Measurements from ENCODE around the gene PRAMEF18. TPM values are rescaled to one million over a fixed set of nuclear protein-coding genes. Genes with fewer than 3 reads are reported as not detected.
"Not testable (repeated sequence)": the region's sequence is repeated elsewhere in the genome, so short reads cannot be mapped to it uniquely, and the experiment has no call there.

PRAMEF18 gene
- total RNA-seq, result not detected
- not detected for total RNA-seq (2013)

GRCh38 chr1:13225675-13226204 lies at the start of gene PRAMEF18:
PRAMEF18 (minus strand) TSS chr1:13226154; CDS start chr1:13226106, 48 bp downstream.
- H3K36me3 Mint-ChIP-seq; H3K9me3 Mint-ChIP-seq; H3K4me3 ChIP-seq (ENCODE audit: low read length); H3K4me1 ChIP-seq (ENCODE audit: control insufficient read depth, insufficient read depth, low read length); H3K36me3 ChIP-seq (ENCODE audit: control insufficient read depth, insufficient read depth, low read length); H3K27me3 ChIP-seq (ENCODE audit: control insufficient read depth, insufficient read depth, low read length); H3K27ac Mint-ChIP-seq; H3K27ac ChIP-seq (ENCODE audit: low read length); H3K9me3 ChIP-seq (ENCODE audit: control insufficient read depth, insufficient read depth, low read length); H3K27me3 Mint-ChIP-seq (ENCODE audit: low read depth in 2 of 2); H3K4me3 Mint-ChIP-seq; H3K4me1 Mint-ChIP-seq; ATAC-seq; DNase-seq: not testable (repeated sequence)
- WGBS (ENCODE audit: insufficient coverage), result 77% methylated on average over 8 of the region's 9 CpGs
- intact Hi-C loops (cut with micrococcal nuclease), result loop anchor here (10.0 kb wide), 1 partner anchor 149 kb away; the partner anchor contains the start of gene PRAMEF19

DNA sequence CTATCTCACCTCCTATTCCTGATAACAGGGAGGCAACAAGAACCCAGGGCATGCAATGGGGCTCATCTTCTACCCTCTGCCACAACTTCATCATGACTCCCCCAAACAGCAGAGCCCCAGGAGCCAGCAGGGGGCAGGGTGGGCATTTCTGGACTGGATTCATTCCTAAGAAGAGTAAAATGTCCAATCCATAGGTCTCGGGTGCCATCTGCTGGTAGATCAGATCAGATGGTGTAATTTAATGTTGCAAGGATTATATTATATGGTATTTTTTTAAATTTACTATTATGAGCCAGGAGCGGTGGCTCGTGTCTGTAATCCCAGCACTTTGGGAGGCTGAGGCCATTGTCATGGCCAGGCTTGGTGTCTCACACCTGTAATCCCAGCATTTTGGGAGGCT lies 39.2 kb upstream of the PRAMEF18 start:
- H3K27ac ChIP-seq (ENCODE audit: low read length); H3K4me1 Mint-ChIP-seq; H3K4me3 Mint-ChIP-seq; H3K27me3 ChIP-seq (ENCODE audit: control insufficient read depth, insufficient read depth, low read length); H3K9me3 Mint-ChIP-seq; ATAC-seq; intact Hi-C loops (cut with micrococcal nuclease); H3K4me1 ChIP-seq (ENCODE audit: control insufficient read depth, insufficient read depth, low read length); H3K27me3 Mint-ChIP-seq (ENCODE audit: low read depth in 2 of 2); H3K4me3 ChIP-seq (ENCODE audit: low read length); H3K36me3 Mint-ChIP-seq; H3K9me3 ChIP-seq (ENCODE audit: control insufficient read depth, insufficient read depth, low read length); H3K27ac Mint-ChIP-seq; DNase-seq; H3K36me3 ChIP-seq (ENCODE audit: control insufficient read depth, insufficient read depth, low read length): not testable (repeated sequence)
- WGBS (ENCODE audit: insufficient coverage), result no CpG with 5 or more reads among the region's 3 CpGs

DNA sequence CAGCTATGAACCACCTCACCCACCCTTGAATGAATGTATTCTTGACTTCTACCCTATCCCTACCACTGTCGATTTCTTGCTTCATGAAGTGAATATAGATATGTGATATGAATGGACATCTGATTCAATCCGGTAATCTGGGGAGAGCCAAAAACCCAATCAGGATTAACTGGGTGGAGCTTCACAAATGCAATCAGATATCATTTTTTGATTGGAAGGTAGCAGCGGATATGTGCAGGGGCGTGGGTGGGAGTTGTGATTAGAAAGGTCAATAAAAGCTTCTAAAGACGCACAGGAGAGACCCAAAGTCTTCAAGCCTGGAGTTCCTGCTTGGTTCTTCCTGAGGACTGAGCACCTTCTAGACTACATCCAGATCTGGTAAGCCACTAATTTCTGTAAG lies 27.9 kb upstream of the PRAMEF18 start, which contains the start of gene PRAMEF5:
Gene PRAMEF5 (plus strand): TSS at position 301 of the 400 bp plus-strand sequence. CDS start 5,071 bp downstream, outside the sequence.
- DNase-seq; H3K27me3 ChIP-seq (ENCODE audit: control insufficient read depth, insufficient read depth, low read length); H3K36me3 ChIP-seq (ENCODE audit: control insufficient read depth, insufficient read depth, low read length); H3K9me3 ChIP-seq (ENCODE audit: control insufficient read depth, insufficient read depth, low read length); H3K36me3 Mint-ChIP-seq; H3K4me1 ChIP-seq (ENCODE audit: control insufficient read depth, insufficient read depth, low read length); H3K4me3 Mint-ChIP-seq; H3K27ac ChIP-seq (ENCODE audit: low read length); H3K27ac Mint-ChIP-seq; intact Hi-C loops (cut with micrococcal nuclease); ATAC-seq; H3K9me3 Mint-ChIP-seq; H3K4me3 ChIP-seq (ENCODE audit: low read length); H3K27me3 Mint-ChIP-seq (ENCODE audit: low read depth in 2 of 2); H3K4me1 Mint-ChIP-seq: not testable (repeated sequence)
- WGBS (ENCODE audit: insufficient coverage), result no CpG with 5 or more reads among the region's 5 CpGs

DNA sequence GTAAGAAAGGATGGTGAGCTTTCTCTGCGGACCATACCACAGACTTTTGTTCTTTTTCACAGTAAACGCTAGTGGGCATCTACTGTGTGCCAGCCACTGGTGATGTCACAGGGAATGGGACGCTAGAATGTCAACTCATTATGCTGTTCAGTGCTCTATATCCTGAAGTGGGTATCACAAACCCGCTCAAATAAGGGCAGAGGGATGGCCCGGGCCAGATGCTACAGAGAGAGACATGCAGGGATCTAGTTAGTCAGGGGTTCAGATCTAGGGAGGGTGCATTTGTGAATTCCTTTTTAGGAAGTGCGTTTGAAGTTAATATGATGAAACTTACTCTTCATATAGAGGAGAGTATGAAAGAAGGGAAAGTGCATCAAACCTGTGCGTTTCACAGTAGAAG lies 21.2 kb upstream of the PRAMEF18 start:
- H3K9me3 ChIP-seq (ENCODE audit: control insufficient read depth, insufficient read depth, low read length); intact Hi-C loops (cut with micrococcal nuclease); H3K4me1 ChIP-seq (ENCODE audit: control insufficient read depth, insufficient read depth, low read length); H3K27ac Mint-ChIP-seq; H3K4me3 Mint-ChIP-seq; H3K4me3 ChIP-seq (ENCODE audit: low read length); H3K27ac ChIP-seq (ENCODE audit: low read length); H3K27me3 ChIP-seq (ENCODE audit: control insufficient read depth, insufficient read depth, low read length); DNase-seq; H3K4me1 Mint-ChIP-seq; H3K9me3 Mint-ChIP-seq; H3K36me3 Mint-ChIP-seq; H3K36me3 ChIP-seq (ENCODE audit: control insufficient read depth, insufficient read depth, low read length); H3K27me3 Mint-ChIP-seq (ENCODE audit: low read depth in 2 of 2): not testable (repeated sequence)
- ATAC-seq, result peak in 1 of 3 donors; percentile 40
- WGBS (ENCODE audit: insufficient coverage), result 81% methylated on average over 5 of the region's 7 CpGs

GRCh38 chr1:13246554-13246871 lies 20.6 kb upstream of the PRAMEF18 start:
- intact Hi-C loops (cut with micrococcal nuclease); H3K9me3 ChIP-seq (ENCODE audit: control insufficient read depth, insufficient read depth, low read length); H3K4me1 ChIP-seq (ENCODE audit: control insufficient read depth, insufficient read depth, low read length); H3K27ac Mint-ChIP-seq; H3K27me3 Mint-ChIP-seq (ENCODE audit: low read depth in 2 of 2); H3K4me3 ChIP-seq (ENCODE audit: low read length); H3K36me3 Mint-ChIP-seq; H3K9me3 Mint-ChIP-seq; DNase-seq; H3K27me3 ChIP-seq (ENCODE audit: control insufficient read depth, insufficient read depth, low read length); H3K27ac ChIP-seq (ENCODE audit: low read length); H3K4me1 Mint-ChIP-seq; ATAC-seq; H3K36me3 ChIP-seq (ENCODE audit: control insufficient read depth, insufficient read depth, low read length); H3K4me3 Mint-ChIP-seq: not testable (repeated sequence)
- 93% methylated on average over 2 of the region's 2 CpGs for WGBS (ENCODE audit: insufficient coverage)

DNA sequence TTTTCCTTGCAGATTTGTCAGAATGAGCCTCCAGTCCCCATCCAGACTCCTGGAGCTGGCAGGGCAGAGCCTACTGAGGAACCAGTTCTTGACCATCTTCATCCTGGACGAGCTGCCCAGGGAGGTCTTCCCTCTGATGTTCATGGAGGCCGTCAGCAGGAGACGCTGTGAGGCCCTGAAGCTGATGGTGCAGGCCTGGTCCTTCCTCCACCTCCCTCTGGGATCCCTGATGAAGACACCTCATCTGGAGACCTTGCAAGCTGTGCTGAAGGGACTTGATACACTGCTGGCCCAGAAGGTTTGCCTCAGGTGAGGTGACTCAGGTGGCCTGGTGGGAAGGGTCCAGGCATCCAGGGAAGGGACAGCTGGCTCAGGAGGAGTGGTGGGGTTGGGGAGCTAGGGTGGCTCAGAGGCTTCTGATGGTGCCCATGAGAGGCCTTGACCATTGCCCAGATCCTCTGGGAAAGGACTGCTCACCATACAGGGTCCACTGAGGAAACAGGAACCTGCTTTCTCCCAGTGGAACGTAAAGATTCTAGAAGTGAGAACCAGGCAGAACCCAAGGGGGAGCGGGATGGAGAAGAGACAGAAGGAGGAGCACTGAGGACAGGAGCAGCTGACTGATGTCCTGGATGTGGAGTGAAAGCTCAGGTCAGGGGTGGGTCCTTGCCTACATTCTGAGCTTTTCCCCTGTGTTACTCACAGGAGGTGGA lies 20.0 kb upstream of the PRAMEF18 start:
- H3K4me1 ChIP-seq (ENCODE audit: control insufficient read depth, insufficient read depth, low read length); H3K27ac Mint-ChIP-seq; ATAC-seq; H3K9me3 ChIP-seq (ENCODE audit: control insufficient read depth, insufficient read depth, low read length); H3K9me3 Mint-ChIP-seq; H3K4me3 Mint-ChIP-seq; H3K4me1 Mint-ChIP-seq; H3K27me3 ChIP-seq (ENCODE audit: control insufficient read depth, insufficient read depth, low read length); DNase-seq; H3K4me3 ChIP-seq (ENCODE audit: low read length); intact Hi-C loops (cut with micrococcal nuclease); H3K36me3 Mint-ChIP-seq; H3K36me3 ChIP-seq (ENCODE audit: control insufficient read depth, insufficient read depth, low read length); H3K27ac ChIP-seq (ENCODE audit: low read length): not testable (repeated sequence)
- H3K27me3 Mint-ChIP-seq (ENCODE audit: low read depth in 2 of 2), result peaks cover 3 to 12% of the 10 kb centered on the region in 2 donors
- 81% methylated on average over 5 of the region's 5 CpGs for WGBS (ENCODE audit: insufficient coverage)

DNA sequence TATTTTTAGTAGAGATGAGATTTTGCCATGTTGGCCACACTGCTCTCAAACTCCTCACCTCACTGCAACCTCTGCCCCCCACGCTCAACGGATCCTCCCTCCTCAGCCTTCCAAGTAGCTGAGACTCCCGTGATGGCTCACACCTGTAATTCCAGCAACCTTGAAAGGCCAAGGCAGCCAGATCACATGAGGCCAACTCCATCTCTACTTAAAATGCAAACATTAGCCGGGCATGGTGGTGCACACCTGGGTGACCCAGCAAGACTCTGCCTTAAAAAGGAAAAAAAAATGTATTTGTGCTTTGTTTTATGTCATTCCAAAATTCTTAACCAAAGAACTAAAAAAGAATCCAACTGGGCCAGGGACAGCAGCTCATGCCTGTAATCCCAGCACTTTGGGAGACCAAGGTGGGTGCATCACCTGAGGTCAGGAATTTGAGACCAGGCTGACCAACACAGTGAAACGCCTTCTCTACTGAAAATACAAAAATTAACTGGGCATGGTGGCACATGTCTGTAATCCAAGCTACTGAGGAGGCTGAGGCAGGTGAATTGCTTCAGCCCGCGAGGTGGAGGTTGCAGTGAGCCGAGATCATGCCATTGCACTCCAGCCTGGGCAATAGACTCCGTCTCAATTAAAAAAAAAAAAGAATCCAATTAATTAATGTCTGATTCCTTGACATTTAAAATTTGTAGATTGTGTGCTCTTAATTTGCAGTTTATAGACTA lies 17.7 kb upstream of the PRAMEF18 start:
- H3K4me1 ChIP-seq (ENCODE audit: control insufficient read depth, insufficient read depth, low read length); H3K27ac Mint-ChIP-seq; H3K27me3 ChIP-seq (ENCODE audit: control insufficient read depth, insufficient read depth, low read length); H3K4me3 ChIP-seq (ENCODE audit: low read length); intact Hi-C loops (cut with micrococcal nuclease); H3K36me3 ChIP-seq (ENCODE audit: control insufficient read depth, insufficient read depth, low read length); H3K27ac ChIP-seq (ENCODE audit: low read length); H3K36me3 Mint-ChIP-seq; H3K9me3 ChIP-seq (ENCODE audit: control insufficient read depth, insufficient read depth, low read length); DNase-seq; H3K4me3 Mint-ChIP-seq; H3K4me1 Mint-ChIP-seq; ATAC-seq; H3K9me3 Mint-ChIP-seq: not testable (repeated sequence)
- 88% methylated on average over 9 of the region's 9 CpGs for WGBS (ENCODE audit: insufficient coverage)
- H3K27me3 Mint-ChIP-seq (ENCODE audit: low read depth in 2 of 2), result peaks cover 3 to 20% of the 10 kb centered on the region in 2 donors
